Eye (tissue), 1 donor: ENCODE measurements around the gene NOLC1.
A peak's percentile ranks its signal among the peaks of the same experiment; 100 is the strongest.

Source experiments
- DNase-seq: peaks from one replicate; pipeline ENCODE4 v3.0.0-alpha.2; 2015

The NOLC1 gene

GRCh38 chr10:102151774-102152544, at the start of gene NOLC1:
Gene NOLC1 (plus strand): TSS chr10:102152389. CDS start chr10:102152411, 22 bp downstream.
- peak; percentile 99 for DNase-seq

- DNase-seq: no peak
Observed at GRCh38 chr10:102102421-102102820, 49.8 kb upstream of the NOLC1 start.

- no peak for DNase-seq
Observed at GRCh38 chr10:102106998-102107397, 45.2 kb upstream of the NOLC1 start.

DNA sequence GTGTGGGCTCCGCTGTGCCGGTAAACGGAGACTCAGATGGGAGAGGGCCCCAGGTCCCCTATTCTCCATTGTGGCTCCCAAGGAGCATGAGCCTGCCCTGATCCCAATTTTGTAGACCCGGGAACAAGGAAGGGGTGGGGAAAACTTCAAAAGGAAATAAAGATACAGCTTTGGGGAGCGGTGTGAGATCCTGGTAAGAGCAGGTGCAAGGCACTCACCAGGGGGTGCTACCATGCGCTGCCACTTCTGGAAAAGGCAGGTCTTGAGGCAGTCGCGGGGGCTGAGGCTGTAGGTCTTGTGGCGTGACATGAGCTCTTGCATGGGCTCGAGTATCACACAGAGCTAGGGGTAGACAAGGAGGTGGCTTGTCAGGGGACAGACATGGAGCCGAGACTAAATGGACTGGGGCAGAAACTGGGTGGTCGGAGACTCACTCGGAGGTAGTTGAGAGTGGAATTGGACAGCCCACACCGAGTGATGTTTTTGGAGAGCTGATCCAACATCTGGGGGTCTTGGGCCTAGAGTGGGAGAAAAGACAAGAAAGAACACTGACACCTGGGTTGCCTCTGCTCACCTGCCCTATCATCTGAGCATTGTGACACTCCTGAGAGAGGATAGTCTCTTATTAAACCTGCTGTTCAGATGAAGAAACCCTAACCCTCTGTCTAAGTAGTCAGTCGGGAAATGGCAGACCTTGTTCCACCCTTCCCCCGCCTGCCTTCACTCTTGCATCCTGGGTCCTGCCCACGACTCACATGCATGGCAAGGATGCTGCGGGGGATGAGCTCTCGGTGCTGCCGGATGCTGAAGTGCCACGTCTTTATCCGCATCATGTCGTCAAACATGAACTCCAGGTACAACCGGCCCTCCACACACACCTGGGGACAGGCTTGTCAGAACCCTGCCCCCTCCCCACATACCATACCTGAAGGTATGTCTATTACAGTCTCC, 42.7 kb upstream of the NOLC1 start:
- DNase-seq: no peak

DNA sequence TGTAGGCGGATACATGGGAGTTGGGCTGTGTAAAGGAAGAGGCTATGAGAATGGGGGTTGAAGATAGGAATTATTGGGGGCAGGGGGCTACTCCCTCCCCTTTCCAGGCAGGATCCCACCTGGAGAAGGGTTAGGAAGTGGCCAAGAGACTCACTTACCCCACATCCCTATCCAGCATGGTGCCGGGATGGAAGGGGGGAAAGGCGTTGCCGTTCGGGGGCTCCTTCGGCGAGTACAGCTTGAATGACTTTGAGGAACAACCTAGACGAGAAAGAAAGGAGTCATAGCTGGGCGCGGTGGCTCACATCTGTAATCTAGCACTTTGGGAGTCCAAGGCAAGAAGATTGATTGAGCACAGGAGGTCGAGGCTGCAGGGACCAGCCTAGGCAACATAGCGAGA, 40.9 kb upstream of the NOLC1 start:
- DNase-seq: no peak

DNA sequence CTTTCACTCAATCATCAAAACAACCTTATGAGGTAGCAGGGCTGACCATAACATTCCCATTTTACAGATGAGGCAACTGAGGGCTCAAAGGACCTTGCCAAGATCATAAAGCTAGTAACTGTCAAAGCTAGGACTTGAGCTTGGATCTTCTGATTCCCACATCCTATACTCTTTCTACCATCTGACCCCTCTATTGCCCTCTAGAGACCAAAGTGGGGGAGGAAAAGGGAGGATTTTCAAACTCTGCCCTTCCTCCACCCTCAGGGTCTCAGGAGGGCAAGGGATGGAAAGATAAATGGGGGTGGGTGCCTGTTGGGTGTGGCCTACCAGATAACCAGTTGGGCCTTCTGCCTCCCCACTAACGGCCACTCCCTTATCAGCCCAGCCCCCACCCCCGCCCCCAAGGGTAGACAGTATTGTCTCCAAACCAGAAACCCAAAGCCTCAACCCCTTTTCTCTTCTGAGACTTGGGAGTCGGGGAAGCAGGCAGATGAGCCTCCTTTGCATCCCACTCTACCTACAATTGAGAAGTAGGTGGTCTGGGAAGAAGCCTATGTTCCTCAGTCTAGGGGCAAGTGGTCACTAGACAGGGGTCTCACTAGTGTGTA, 39.9 kb upstream of the NOLC1 start:
- DNase-seq: no peak

DNA sequence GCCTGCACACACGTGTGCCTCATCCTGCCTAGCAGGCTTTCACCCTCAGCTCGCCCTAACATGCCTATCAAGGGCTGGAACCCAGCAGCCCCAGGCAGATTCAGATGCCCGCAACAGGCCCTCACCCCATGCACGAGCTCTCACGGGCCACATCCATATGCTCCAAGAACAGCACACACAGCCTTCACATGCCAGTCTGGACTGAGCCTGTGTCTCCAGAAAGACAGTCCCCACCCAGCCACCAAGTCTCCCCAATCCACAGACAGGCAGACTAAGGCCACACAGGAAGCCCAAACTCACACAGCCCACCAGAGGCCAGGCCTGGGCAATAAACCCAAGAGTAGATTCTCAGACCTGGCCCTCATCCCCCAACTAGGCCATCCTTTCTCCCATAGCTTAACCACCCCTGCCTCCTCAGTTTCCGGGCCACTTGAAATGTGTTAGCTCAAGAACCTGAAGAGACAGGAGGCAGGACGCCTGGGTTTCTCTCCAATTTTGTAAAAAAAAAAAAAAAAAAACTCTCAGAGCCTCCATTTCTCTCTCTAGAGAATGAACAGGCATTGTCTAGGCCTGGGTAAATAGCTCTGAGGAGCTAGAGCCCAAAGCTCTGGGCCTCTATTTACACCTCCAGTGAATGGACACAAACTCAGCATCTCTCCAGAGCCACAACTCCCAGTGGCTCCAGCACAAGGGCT, 38.8 kb upstream of the NOLC1 start:
- no peak for DNase-seq

- peak; percentile 70 for DNase-seq
Observed at GRCh38 chr10:102113956-102114857, 38.0 kb upstream of the NOLC1 start.

DNA sequence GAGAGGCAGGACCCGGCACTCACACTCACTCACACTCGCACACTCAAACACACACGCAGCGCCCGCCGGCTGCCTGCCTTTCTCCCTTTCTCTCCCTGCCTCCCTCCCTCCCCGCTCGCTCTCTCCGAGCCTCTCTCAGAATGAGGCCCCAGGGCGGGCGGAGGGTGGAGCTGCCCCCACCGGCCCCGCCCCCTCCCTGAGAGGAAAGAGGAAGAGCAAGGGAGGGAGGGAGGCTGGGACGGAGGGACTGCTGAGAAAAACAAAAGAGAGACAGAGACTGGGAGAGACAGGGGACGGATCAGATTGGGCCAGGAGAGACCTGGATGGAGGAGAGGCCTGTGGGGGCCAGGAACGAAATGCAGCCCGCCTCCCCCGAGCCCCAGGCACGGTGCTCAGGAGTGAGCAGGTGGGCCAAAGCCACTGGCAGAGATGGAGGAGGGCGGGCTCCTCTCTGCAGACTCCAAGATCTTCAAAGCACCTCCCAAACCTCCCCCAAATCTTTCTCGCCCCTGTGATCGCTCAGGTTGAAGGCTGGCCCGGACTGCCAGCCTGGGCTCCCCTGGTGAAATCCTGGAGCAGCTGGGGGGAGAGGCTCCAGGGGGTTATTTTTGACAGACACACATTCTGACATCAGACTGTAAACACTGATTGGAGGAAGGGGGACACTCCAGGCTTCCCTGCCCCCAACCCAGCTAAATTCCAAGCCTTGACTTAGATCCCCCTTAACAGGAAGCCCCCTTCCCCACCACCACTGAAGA, 37.1 kb upstream of the NOLC1 start:
- peak; percentile 97 for DNase-seq

- DNase-seq: no peak
Observed at GRCh38 chr10:102115775-102116174, 36.4 kb upstream of the NOLC1 start.

DNA sequence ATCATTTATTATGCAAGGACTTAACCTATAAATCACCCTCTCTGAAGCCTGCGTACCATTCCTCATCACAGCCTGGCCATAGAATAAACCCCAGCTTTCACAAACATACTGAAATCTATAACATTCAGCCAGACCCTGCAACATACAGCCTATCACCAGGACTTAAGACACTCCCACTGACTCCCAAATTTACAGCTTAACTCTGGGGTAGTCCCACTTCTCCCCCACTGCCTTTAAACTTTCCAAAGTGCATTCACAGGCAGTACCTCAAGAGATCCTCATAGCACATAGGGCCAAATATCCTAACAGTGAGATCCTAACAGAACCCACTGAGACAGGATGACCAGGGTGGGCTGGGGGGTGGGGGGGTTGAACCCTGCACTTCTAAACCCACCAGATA, 35.5 kb upstream of the NOLC1 start:
- DNase-seq: no peak

- DNase-seq: peak; percentile 96
Observed at GRCh38 chr10:102117391-102118159, 34.6 kb upstream of the NOLC1 start.

DNA sequence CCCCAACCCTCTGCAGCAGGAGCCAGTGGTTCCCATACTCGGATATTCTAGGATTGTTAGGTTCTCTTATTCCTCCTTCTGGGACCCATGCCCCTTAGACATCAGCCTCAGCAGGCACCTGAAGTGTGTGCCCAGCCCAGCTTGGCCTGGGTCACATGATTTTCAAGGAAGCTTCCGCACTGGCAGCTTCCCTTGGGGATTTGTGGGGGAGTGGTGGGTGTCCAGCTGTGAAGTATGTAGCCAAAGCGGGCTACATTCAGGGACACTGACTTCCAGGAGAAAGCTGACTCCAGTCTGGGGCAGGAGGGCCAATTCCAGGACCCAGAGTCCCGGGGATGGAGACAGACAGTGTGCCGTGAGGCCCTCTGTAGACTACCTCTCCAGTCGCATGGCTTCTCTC, 33.3 kb upstream of the NOLC1 start:
- peak; percentile 67 for DNase-seq

- peak; percentile 78 for DNase-seq
Observed at GRCh38 chr10:102119417-102120141, 32.6 kb upstream of the NOLC1 start.

GRCh38 chr10:102120142-102120990, 31.8 kb upstream of the NOLC1 start, which contains the start of gene LDB1:
Gene LDB1 (minus strand): TSS chr10:102120368. CDS start chr10:102120110, 258 bp downstream.
- peak; percentile 96 for DNase-seq

DNA sequence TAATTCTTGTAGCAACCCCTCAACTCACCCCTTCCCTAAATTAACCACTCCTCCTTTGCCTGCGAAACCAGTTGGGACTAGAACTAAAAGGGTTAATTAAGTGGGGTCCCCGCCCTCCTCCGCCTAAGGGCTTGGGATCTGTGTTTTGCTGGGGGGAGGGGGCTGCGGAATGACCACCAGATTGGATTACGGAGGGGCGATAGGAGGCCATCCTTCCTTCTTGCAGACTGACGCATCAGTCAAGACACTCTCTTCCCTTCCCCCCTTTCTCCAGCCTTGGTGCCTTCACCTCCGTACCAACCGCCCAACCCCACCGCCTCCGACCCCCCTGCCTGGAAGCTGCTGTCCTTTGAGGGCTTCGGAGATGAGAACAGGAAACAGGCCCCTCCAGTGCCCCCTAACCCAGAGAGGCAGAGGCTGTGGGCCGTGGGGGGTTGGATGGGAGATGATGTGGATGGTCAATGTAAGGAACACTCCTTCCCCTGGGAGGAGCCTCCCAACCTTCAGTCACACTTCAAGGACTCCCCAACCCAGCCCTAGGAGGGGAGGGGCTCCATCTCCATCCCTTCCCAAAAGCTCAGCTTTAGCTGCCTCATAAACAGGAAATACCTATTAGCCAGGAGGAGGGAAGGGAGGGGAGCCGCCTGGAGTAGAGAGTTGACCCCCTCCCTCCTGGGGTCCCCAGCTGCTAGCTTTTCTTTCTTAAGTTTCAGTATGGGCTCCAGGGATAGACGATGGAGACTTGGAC, 31.0 kb upstream of the NOLC1 start:
- peak; percentile 92 for DNase-seq

GRCh38 chr10:102121739-102122372, 30.3 kb upstream of the NOLC1 start:
- peak; percentile 69 for DNase-seq
